DMS114 treated with DMSO at 0.1 percent for 48 hours (cell line): Measurements from ENCODE around the gene STXBP6.
"Not testable (repeated sequence)": the region's sequence is repeated elsewhere in the genome, so short reads cannot be mapped to it uniquely, and the experiment has no call there.

Experiments
- DNase-seq: peaks from one replicate; lab custom pipeline; 2025; ENCODE audit not compliant: unreplicated experiment; lab: John Stamatoyannopoulos, UW

STXBP6 gene

DNA sequence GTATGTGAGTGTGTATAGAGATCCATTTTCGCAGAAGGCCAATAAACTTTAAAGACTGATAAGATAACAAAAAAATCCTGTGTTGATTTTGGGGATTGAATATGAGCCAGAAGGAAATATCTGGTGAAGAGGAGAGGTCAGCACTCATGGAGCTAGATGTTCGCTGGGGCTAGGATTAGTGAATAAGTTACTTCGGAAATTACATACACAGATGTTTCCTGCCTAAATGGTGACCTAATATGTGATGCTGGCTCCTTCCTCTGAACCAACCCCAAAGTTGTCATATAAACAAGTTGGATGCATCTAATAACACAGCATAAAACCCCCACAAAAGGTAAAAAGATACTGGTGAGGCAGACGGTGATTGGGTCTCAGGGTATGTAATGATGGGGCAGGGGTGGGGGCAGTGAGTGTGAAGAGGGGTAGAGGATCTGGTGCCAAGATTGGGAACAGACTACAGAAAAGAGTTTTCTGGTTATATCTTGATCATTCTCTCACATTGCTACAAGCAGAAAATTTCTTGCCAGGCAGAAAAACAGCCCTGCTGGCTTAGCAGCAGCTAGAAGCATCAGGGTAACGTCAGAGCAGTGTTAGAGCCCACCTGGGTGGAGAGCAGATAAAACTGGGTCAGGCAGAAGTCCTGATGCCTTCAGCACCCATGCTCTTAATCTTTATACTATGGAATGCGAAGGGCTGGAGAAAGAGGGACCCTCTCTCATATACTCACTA is 275.6 kb downstream of the STXBP6 start:
- DNase-seq: no peak

DNA sequence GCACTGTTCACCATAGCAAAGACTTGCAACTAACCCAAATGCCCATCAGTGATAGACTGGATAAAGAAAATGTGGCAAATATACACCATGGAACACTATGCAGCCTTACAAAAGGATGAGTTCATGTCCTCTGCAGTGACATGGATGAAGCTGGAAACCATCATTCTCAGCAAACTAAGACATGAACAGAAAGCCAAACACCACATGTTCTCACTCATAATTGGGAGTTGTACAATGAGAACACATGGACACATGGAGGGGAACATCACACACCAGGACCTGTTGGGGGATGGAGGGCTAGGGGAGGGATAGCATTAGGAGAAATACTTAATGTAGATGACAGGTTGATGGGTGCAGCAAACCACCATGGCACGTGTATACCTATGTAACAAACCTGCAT is 276.4 kb downstream of the STXBP6 start:
- not testable (repeated sequence) for DNase-seq

DNA sequence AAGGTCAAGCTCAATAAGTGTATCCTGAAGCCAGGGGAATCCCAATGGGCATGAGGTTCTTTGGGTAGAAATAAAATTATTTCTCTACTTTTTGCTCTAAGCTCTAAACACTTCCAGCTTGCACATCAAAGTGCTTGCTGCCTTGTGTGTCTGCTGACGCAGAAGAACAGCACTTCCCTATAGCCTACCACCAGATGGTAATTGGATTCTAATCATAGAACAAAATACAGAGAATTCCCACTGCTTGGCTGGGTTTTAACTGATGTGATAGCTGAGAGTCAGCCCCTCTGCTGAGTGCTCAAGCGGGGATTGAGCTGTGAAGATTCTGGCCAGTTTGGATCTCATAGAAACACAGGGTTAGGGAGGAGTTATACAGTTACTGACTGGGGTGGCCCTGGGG is 283.5 kb downstream of the STXBP6 start:
- no peak for DNase-seq

DNA sequence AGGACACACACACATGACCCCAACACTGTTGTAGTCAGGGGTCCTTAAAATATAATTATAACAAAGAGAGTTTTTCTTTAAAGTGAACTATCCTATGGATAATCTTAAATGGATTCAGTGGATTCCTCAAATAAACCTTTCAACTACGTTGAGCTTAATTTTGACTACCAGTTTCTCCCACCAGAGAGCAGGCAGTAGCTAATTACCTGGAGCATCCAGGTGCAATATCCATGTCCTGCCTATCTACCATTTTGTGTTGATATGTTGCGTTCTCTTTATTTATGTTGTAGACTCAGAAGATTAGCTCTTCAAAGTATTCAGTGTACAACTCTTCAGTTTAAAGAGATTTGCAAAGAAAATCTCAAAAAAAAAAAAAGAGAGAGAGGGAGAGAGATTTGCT is 288.8 kb downstream of the STXBP6 start:
- DNase-seq: no peak
